Stomach (tissue), 9 donors: ENCODE data around the gene TMEM109. TPM values are rescaled to one million over a fixed set of nuclear protein-coding genes. Genes with fewer than 3 reads are reported as not detected.

Experiments used
- DNase-seq, 2 donors: peaks; one replicate each; pipeline versions ENCODE4 v3.0.0 to v3.0.0-alpha.2; 2013 to 2019
- H3K27ac ChIP-seq, 5 donors: fragments of 200-600 bp in 4 of 5; sonication (generic) in 4 of 5; one replicate each; pipeline ENCODE4 v1.5.1; 2013 to 2019; ENCODE audit warnings: mild to moderate bottlenecking in 1 of 5, moderate library complexity in 1 of 5
- H3K27me3 ChIP-seq, 3 donors: fragments of 200-600 bp; sonication (generic); one replicate each; pipeline ENCODE4 v1.5.1; 2017 to 2019; ENCODE audit warnings: mixed run types in 1 of 3
- H3K36me3 ChIP-seq, 4 donors: fragments of 200-600 bp; sonication (generic); 1 replicate in 3 of 4; 2 replicates in 1 of 4; pipeline ENCODE4 v1.5.1; 2016 to 2019
- H3K4me1 ChIP-seq, 4 donors: fragments of 200-600 bp; sonication (generic); one replicate each; pipeline ENCODE4 v1.5.1; 2016 to 2019
- H3K4me3 ChIP-seq, 4 donors: fragments of 200-600 bp; sonication (generic) in 3 of 4; one replicate each; pipeline ENCODE4 v1.5.1; 2016 to 2019; ENCODE audit warnings: mild to moderate bottlenecking in 1 of 4
- H3K9me3 ChIP-seq, 4 donors: fragments of 200-600 bp; sonication (generic); one replicate each; pipeline ENCODE4 v1.5.1; 2016 to 2019
- CTCF ChIP-seq, 7 experiments: fragments of 450-650 bp in 4 of 7; fragments of 200-600 bp in 3 of 7; sonication (generic) in 3 of 7; IDR thresholded peaks; one replicate each; pipeline ENCODE4 v1.5.1; 2016 to 2019; ENCODE audit warnings: antibody characterized with exemption in 7 of 7, control low read depth in 2 of 7, mild to moderate bottlenecking in 1 of 7
- EP300 ChIP-seq: sonication (generic); formaldehyde crosslinking; IDR thresholded peaks from one replicate; pipeline ENCODE4 v1.6.1; 2017; ENCODE audit warnings: antibody characterized with exemption
- POLR2A ChIP-seq, 4 donors: fragments of 450-650 bp; IDR thresholded peaks; one replicate each; pipeline ENCODE4 v1.6.1; 2016; ENCODE audit warnings: antibody characterized with exemption in 4 of 4, control low read depth in 2 of 4, mild to moderate bottlenecking in 1 of 4, moderate library complexity in 1 of 4
- POLR2AphosphoS5 ChIP-seq, 3 donors: sonication (generic); formaldehyde crosslinking; IDR thresholded peaks; one replicate each; pipeline ENCODE4 v1.6.1; 2016; ENCODE audit warnings: antibody characterized with exemption in 3 of 3
- WGBS, 5 donors: extraction: QIAGEN DNeasy Blood & Tissue Kit in 3 of 5; methylation state at CpG; one replicate each; pipeline versions ENCODE4 v1.1.5 to v1.1.7; 2013 to 2018; 5-methylcytosine and 5-hydroxymethylcytosine counted together
- intact Hi-C: fragments of 100-400 bp; cut with DNase I; formaldehyde crosslinking; loops from one replicate; pipeline ENCODE4 v1.15.1; 2023; ENCODE audit warnings: low total_unique reads
- polyA plus RNA-seq, 3 donors: library from polyadenylated mRNA; stranded (reverse); fragments of 200-250 nt; gene quantifications; one replicate each; pipeline ENCODE4 v1.2.3, GENCODE V29; 2013
- total RNA-seq, 5 donors: library from RNA; depleted of rRNA; stranded (reverse); fragments of >200 nt; gene quantifications; one replicate each; pipeline versions ENCODE4 v1.1.0 to v1.2.3, GENCODE V29; 2014 to 2016
- donor health status: healthy with polysubstance abuse.
- donor health status: Bipolar disorder and iron deficiency.
- donor health status: healthy.

Gene TMEM109
- total and polyA plus RNA-seq, 8 donors: 27.4 to 122 (median 65.4) TPM

GRCh38 chr11:60926500-60926899 is 12.5 kb downstream of the TMEM109 start:
- no peaks in the 10 kb centered on the region for H3K9me3 ChIP-seq
- intact Hi-C loops: no loop called here
- DNase-seq: no peak
- H3K4me3 ChIP-seq: no peak overlapping the region
- no peak for TF ChIP-seq CTCF (IDR thresholded peaks at IDR 0.05)
- no peak for TF ChIP-seq POLR2AphosphoS5 (IDR thresholded peaks at IDR 0.05)
- no peak for TF ChIP-seq EP300
- TF ChIP-seq POLR2A (IDR thresholded peaks at IDR 0.05): no peak
- WGBS, 5 donors: 88 to 96% (median 91%) methylated on average over 8 of the region's 8 CpGs
- peaks cover 0 to 28% (median 14%) of the 10 kb centered on the region in 3 donors for H3K27me3 ChIP-seq
- H3K36me3 ChIP-seq: peaks cover 16 to 52% (median 32%) of the 10 kb centered on the region in 4 donors
- no peak overlapping the region for H3K27ac ChIP-seq
- peaks cover 18 to 50% (median 44%) of the 10 kb centered on the region in 4 donors for H3K4me1 ChIP-seq

- H3K4me3 ChIP-seq: no peak overlapping the region
- DNase-seq: no peak
- H3K36me3 ChIP-seq: peaks cover 10 to 52% (median 31%) of the 10 kb centered on the region in 4 donors
- no peaks in the 10 kb centered on the region for H3K9me3 ChIP-seq
- H3K4me1 ChIP-seq: peaks cover 18 to 50% (median 41%) of the 10 kb centered on the region in 4 donors
- TF ChIP-seq POLR2A (IDR thresholded peaks at IDR 0.05) (no peak), POLR2AphosphoS5 (IDR thresholded peaks at IDR 0.05) (no peak), CTCF (IDR thresholded peaks at IDR 0.05) (no peak), EP300 (no peak)
- no peak overlapping the region for H3K27ac ChIP-seq
- intact Hi-C loops: no loop called here
- H3K27me3 ChIP-seq: peaks cover 0 to 32% (median 14%) of the 10 kb centered on the region in 3 donors
- WGBS, 5 donors: 56 to 88% (median 65%) methylated on average over 8 of the region's 8 CpGs
These were observed 13.2 kb downstream of the TMEM109 start for GRCh38 chr11:60927061-60927592.

GRCh38 chr11:60927600-60927999 is 13.6 kb downstream of the TMEM109 start:
- Histone ChIP-seq H3K27ac (no peak overlapping the region), H3K9me3 (no peaks in the 10 kb centered on the region), H3K4me3 (no peak overlapping the region), H3K4me1 (peaks cover 18 to 47% (median 41%) of the 10 kb centered on the region in 4 donors), H3K27me3 (peaks cover 0 to 32% (median 14%) of the 10 kb centered on the region in 3 donors), H3K36me3 (peaks cover 5 to 47% (median 27%) of the 10 kb centered on the region in 4 donors)
- intact Hi-C loops: no loop called here
- 40 to 66% (median 60%) methylated on average over 9 to 16 of the region's 16 CpGs for WGBS, 5 donors
- peak in 1 of 2 donors; percentile 88 for DNase-seq
- no peak for TF ChIP-seq POLR2A (IDR thresholded peaks at IDR 0.05)
- TF ChIP-seq EP300: no peak
- peak in 1 of 3 donors; percentile 23 for TF ChIP-seq POLR2AphosphoS5 (IDR thresholded peaks at IDR 0.05)
- TF ChIP-seq CTCF (IDR thresholded peaks at IDR 0.05): peak in 2 of 7 experiments; percentile 5 to 31

GRCh38 chr11:60928563-60929001 is 14.6 kb downstream of the TMEM109 start:
- DNase-seq: no peak
- no peak overlapping the region for H3K27ac ChIP-seq
- intact Hi-C loops: no loop called here
- peaks cover 15 to 38% (median 31%) of the 10 kb centered on the region in 4 donors for H3K4me1 ChIP-seq
- WGBS, 5 donors: 88 to 95% (median 92%) methylated on average over 17 to 20 of the region's 20 CpGs
- H3K36me3 ChIP-seq: peaks cover 0 to 38% (median 18%) of the 10 kb centered on the region in 4 donors
- TF ChIP-seq CTCF (IDR thresholded peaks at IDR 0.05) (no peak), EP300 (no peak)
- no peak overlapping the region for H3K4me3 ChIP-seq
- peaks cover 0 to 28% (median 14%) of the 10 kb centered on the region in 3 donors for H3K27me3 ChIP-seq
- no peaks in the 10 kb centered on the region for H3K9me3 ChIP-seq
